Esophagus muscularis mucosa (tissue), 4 donors: ENCODE measurements around the gene UNC5A. TPM values are rescaled to one million over a fixed set of nuclear protein-coding genes. Genes with fewer than 3 reads are reported as not detected.

Source experiments
- DNase-seq: peaks from one replicate; pipeline ENCODE4 v3.0.0-alpha.2; 2017; ENCODE audit errors: extremely low spot score
- H3K27ac ChIP-seq, 4 donors: fragments of 200-600 bp; sonication (generic); replicated peaks in 1 of 4; 1 replicate in 3 of 4; 2 replicates in 1 of 4; pipeline ENCODE4 v1.5.1; 2016 to 2019; ENCODE audit warnings: mild to moderate bottlenecking in 1 of 4
- H3K27me3 ChIP-seq, 4 donors: fragments of 200-600 bp; sonication (generic); one replicate each; pipeline versions ENCODE4 v1.5.1 to v1.6.0; 2016 to 2019
- H3K36me3 ChIP-seq, 4 donors: fragments of 200-600 bp; sonication (generic); one replicate each; pipeline ENCODE4 v1.5.1; 2016 to 2019
- H3K4me1 ChIP-seq, 4 donors: fragments of 200-600 bp; sonication (generic); one replicate each; pipeline ENCODE4 v1.5.1; 2016 to 2019
- H3K4me3 ChIP-seq, 4 donors: fragments of 200-600 bp; sonication (generic); 1 replicate in 2 of 4; 2 replicates in 2 of 4; pipeline ENCODE4 v1.5.1; 2016 to 2019; ENCODE audit warnings: mild to moderate bottlenecking in 4 of 4, moderate library complexity in 1 of 4
- H3K9me3 ChIP-seq, 4 donors: fragments of 200-600 bp; sonication (generic); 1 replicate in 3 of 4; 2 replicates in 1 of 4; pipeline ENCODE4 v1.5.1; 2016 to 2019
- EP300 ChIP-seq: sonication (generic); formaldehyde crosslinking; IDR thresholded peaks from one replicate; pipeline ENCODE4 v1.6.1; 2017; ENCODE audit warnings: antibody characterized with exemption
- POLR2A ChIP-seq: fragments of 450-650 bp; IDR thresholded peaks from one replicate; pipeline ENCODE4 v1.6.1; 2017; ENCODE audit warnings: antibody characterized with exemption, moderate library complexity, mild to moderate bottlenecking, low read depth
- POLR2AphosphoS5 ChIP-seq, 2 donors: sonication (generic); formaldehyde crosslinking; IDR thresholded peaks; one replicate each; pipeline ENCODE4 v1.6.1; 2017; ENCODE audit warnings: antibody characterized with exemption in 2 of 2
- WGBS: methylation state at CpG from one replicate; pipeline ENCODE4 v1.1.5; 2018; 5-methylcytosine and 5-hydroxymethylcytosine counted together
- intact Hi-C: fragments of 100-400 bp; cut with DNase I; formaldehyde crosslinking; loops from one replicate; pipeline ENCODE4 v1.15.1; 2023
- total RNA-seq, 4 donors: library from RNA; depleted of rRNA; stranded (reverse); fragments of >200 nt; gene quantifications; one replicate each; pipeline versions ENCODE4 v1.1.0 to v1.2.1, GENCODE V29; 2016
- TF ChIP-seq, protein P1 (sequence below), 3 experiments: fragments of 200-600 bp in 2 of 3; fragments of 450-650 bp in 1 of 3; sonication (generic) in 2 of 3; IDR thresholded peaks; one replicate each; pipeline ENCODE4 v1.5.1; 2017 to 2019; ENCODE audit warnings: antibody characterized with exemption in 3 of 3, mild to moderate bottlenecking in 2 of 3, moderate library complexity in 1 of 3

UNC5A gene
- total RNA-seq, 4 donors from 2014 or later: not detected

- 90% methylated on average over 6 of the region's 6 CpGs for WGBS
- Histone ChIP-seq H3K36me3 (no peaks in the 10 kb centered on the region), H3K9me3 (no peaks in the 10 kb centered on the region), H3K27me3 (peaks cover 0 to 6% (median 0%) of the 10 kb centered on the region in 4 donors), H3K4me1 (no peaks in the 10 kb centered on the region), H3K4me3 (no peak overlapping the region), H3K27ac (no peak overlapping the region)
- DNase-seq: no peak
- intact Hi-C loops: no loop called here
- TF ChIP-seq POLR2AphosphoS5 (IDR thresholded peaks at IDR 0.05) (no peak), EP300 (no peak), POLR2A (no peak)
- TF ChIP-seq, protein P1, sequence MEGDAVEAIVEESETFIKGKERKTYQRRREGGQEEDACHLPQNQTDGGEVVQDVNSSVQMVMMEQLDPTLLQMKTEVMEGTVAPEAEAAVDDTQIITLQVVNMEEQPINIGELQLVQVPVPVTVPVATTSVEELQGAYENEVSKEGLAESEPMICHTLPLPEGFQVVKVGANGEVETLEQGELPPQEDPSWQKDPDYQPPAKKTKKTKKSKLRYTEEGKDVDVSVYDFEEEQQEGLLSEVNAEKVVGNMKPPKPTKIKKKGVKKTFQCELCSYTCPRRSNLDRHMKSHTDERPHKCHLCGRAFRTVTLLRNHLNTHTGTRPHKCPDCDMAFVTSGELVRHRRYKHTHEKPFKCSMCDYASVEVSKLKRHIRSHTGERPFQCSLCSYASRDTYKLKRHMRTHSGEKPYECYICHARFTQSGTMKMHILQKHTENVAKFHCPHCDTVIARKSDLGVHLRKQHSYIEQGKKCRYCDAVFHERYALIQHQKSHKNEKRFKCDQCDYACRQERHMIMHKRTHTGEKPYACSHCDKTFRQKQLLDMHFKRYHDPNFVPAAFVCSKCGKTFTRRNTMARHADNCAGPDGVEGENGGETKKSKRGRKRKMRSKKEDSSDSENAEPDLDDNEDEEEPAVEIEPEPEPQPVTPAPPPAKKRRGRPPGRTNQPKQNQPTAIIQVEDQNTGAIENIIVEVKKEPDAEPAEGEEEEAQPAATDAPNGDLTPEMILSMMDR (IDR thresholded peaks at IDR 0.05): no peak
These were observed 83.9 kb downstream of the UNC5A start for GRCh38 chr5:176894298-176894697.

DNA sequence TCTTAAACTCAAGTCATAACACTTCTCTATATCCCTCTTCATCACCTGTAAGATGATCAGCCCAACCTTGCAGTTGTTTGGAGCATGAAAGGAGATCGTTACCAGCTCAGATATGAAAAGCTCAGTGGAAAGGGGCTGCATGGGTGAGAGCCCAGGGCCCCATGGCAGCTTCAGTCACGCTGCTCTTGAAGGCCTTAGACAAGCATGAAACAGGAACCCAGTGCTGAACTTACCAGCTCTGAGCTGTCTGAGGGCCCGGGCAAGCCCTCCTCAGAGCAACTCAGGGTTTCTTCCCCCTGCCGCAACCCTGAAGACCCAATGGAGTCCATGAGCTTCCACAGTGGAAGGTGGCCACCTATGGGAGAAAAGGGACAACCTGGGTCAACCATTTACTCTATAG lies 85.5 kb downstream of the UNC5A start:
- Histone ChIP-seq H3K27me3 (peaks cover 0 to 6% (median 0%) of the 10 kb centered on the region in 4 donors), H3K4me3 (no peak overlapping the region), H3K4me1 (peaks cover 0 to 13% (median 5%) of the 10 kb centered on the region in 4 donors), H3K9me3 (no peaks in the 10 kb centered on the region), H3K36me3 (no peaks in the 10 kb centered on the region), H3K27ac (no peak overlapping the region)
- TF ChIP-seq POLR2A: no peak
- TF ChIP-seq, protein P1 (IDR thresholded peaks at IDR 0.05): no peak
- TF ChIP-seq EP300: no peak
- TF ChIP-seq POLR2AphosphoS5 (IDR thresholded peaks at IDR 0.05): no peak
- DNase-seq: no peak
- 80% methylated on average over 3 of the region's 4 CpGs for WGBS
- intact Hi-C loops: no loop called here

DNA sequence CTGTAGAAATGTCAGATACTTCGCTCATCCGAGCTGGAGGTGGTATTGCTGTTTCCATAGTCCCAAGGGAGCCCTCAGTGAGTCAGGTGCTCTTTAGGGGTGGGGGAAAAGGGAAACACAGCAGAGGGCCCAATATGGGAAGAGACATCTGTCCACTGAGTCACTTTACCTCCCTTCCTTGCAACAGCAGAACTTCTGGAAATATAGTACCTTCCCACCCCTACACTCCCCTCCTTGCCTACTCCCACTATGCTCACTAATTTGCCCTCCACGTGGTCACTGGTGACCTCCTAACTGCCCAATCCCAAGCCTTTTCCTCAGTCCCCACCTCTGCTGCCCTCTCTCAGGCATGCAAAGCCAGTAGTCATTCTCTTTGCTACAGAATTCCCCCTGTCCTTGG lies 86.9 kb downstream of the UNC5A start:
- Histone ChIP-seq H3K27ac (no peak overlapping the region), H3K27me3 (peaks cover 0 to 5% (median 0%) of the 10 kb centered on the region in 4 donors), H3K9me3 (no peaks in the 10 kb centered on the region), H3K36me3 (peaks cover 0 to 9% (median under 1%) of the 10 kb centered on the region in 4 donors), H3K4me3 (no peak overlapping the region), H3K4me1 (peaks cover 0 to 13% (median 5%) of the 10 kb centered on the region in 4 donors)
- intact Hi-C loops: no loop called here
- WGBS: 71% methylated on average over 3 of the region's 3 CpGs
- TF ChIP-seq EP300: no peak
- TF ChIP-seq POLR2AphosphoS5 (IDR thresholded peaks at IDR 0.05): no peak
- TF ChIP-seq, protein P1 (IDR thresholded peaks at IDR 0.05): no peak
- TF ChIP-seq POLR2A: no peak
- DNase-seq: no peak

GRCh38 chr5:176899296-176899891 lies 89.0 kb downstream of the UNC5A start, which contains the start of gene HK3:
Gene HK3, minus strand, starts transcription at chr5:176899346. Its CDS starts 3,187 bp downstream, at chr5:176896159.
- intact Hi-C loops: no loop called here
- no peak within 1 kb of the TSS for H3K27ac ChIP-seq
- DNase-seq: peak; percentile 86
- H3K36me3 ChIP-seq: peaks cover 9 to 30% (median 21%) of the 10 kb centered on the region in 4 donors
- WGBS: 79% methylated on average over 9 of the region's 9 CpGs
- peak within 1 kb of the TSS in 3 of 4 donors; percentile 4 to 22 (median 5) for H3K4me3 ChIP-seq
- H3K27me3 ChIP-seq: no peaks in the 10 kb centered on the region
- peaks cover 0 to 13% (median 5%) of the 10 kb centered on the region in 4 donors for H3K4me1 ChIP-seq
- H3K9me3 ChIP-seq: no peaks in the 10 kb centered on the region
- TF ChIP-seq EP300 (no peak), POLR2AphosphoS5 (IDR thresholded peaks at IDR 0.05) (peak in 1 of 2 donors; percentile 38)

- H3K27ac ChIP-seq: no peak overlapping the region
- TF ChIP-seq POLR2AphosphoS5 (IDR thresholded peaks at IDR 0.05) (no peak), POLR2A (no peak), EP300 (no peak)
- TF ChIP-seq, protein P1 (IDR thresholded peaks at IDR 0.05): no peak
- H3K27me3 ChIP-seq: no peaks in the 10 kb centered on the region
- H3K4me1 ChIP-seq: peaks cover 0 to 13% (median 5%) of the 10 kb centered on the region in 4 donors
- intact Hi-C loops: no loop called here
- no peak overlapping the region for H3K4me3 ChIP-seq
- no peaks in the 10 kb centered on the region for H3K9me3 ChIP-seq
- peak; percentile 70 for DNase-seq
- H3K36me3 ChIP-seq: peaks cover 17 to 38% (median 27%) of the 10 kb centered on the region in 4 donors
- WGBS: 89% methylated on average over 4 of the region's 4 CpGs
These were observed 89.8 kb downstream of the UNC5A start for GRCh38 chr5:176899946-176900779.
